IPS DF 19.7 (cell line): ENCODE results near the gene TSHZ2.

ENCODE experiments used
- DNase-seq: peaks from one replicate; pipeline ENCODE4 v3.0.0-alpha.2; 2013; ENCODE audit warnings: low read depth, low spot score

The TSHZ2 gene

GRCh38 chr20:53226826-53227225, 254.7 kb downstream of the TSHZ2 start:
- no peak for DNase-seq

DNA sequence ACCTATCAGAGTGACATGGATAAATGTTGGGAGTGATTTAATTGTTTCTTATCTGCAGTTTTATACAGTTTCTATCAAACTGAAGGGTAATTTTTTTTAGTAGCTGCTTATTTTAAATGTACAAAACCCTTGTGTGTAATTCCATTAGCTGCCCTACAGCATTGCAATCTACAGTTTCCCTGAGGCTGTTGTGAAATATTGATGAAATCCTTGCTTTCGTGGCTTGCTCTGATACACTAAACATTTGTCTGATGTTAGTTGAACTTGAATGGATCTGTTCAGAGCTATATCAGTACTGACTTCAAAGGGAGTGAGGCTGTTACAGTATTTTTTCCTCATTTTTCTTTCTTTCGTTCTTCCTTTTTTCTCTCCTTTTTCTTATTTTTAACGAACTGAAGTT, 255.4 kb downstream of the TSHZ2 start:
- no peak for DNase-seq

- DNase-seq = no peak
These were observed 258.9 kb downstream of the TSHZ2 start for GRCh38 chr20:53231061-53231460.

DNA sequence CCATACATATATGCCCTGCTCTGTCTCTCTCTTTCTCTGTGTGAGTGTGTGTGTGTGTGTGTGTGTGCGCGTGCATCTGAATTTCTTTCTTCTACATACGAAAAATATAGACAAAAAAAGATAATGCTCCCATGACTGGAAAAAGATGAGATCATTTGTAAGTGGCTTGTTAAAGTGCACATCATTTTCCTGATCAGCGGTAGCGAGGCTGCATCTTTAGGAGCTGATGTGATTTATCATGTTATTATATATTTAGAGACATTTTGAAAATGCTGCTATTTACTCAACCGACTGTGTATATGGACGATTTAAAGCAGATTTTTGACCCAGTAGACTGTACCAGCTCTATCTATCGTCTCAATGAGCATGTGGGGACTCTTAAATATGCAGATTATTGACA, 265.3 kb downstream of the TSHZ2 start:
- no peak for DNase-seq

GRCh38 chr20:53238121-53238660, 266.0 kb downstream of the TSHZ2 start:
- DNase-seq = no peak

GRCh38 chr20:53243152-53243551, 271.0 kb downstream of the TSHZ2 start:
- DNase-seq = no peak

GRCh38 chr20:53244711-53245110, 272.6 kb downstream of the TSHZ2 start:
- no peak for DNase-seq

- DNase-seq = no peak
These were observed 273.4 kb downstream of the TSHZ2 start for GRCh38 chr20:53245574-53245973.

DNA sequence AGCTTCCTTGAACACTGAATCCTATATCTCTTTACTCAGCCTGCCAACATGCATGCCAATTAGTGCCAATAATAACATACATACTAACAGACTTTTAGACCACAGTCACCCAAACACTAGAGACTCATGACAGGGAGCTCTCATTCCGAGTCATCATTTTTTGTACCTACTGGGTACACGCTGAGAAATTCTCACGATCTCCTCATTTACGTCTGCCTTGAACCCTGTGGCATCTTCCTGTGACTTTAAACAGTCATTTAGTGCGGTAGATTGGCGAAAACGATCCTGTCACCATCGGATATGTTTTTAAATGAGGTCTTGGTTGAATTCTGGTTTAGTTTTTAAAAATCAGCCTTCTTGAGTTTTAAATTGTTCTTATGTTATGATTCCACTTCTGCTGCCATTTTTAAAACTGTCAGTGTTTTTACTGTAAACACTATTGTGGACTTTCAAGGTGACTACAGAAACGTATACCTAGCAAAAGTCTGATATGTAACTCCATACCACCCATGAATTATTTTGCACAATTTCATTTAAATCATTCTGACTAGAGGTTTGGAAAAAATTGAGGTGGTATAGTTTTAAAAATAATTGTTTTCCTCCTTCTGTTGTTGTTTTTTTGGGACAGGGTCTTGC, 275.4 kb downstream of the TSHZ2 start:
- no peak for DNase-seq

DNA sequence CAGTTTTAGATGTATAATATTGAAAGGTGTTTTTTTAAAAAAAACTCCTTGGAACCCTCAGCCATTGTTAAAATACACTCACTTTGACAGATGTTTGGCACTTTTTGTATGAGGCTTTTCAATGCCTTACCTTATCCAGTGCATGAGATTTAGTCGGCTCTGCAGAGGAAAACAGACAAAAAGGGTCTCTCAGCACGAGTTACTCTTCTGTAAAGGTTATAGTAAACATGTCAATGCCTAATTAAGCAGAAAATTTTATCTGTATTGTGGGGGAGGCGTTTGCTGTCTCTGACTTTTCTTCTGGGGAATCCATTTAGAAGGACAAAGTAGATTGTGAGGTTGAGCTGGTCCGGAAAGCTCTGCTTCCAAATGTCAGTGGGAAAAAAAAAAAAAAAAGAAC, 278.3 kb downstream of the TSHZ2 start:
- no peak for DNase-seq

DNA sequence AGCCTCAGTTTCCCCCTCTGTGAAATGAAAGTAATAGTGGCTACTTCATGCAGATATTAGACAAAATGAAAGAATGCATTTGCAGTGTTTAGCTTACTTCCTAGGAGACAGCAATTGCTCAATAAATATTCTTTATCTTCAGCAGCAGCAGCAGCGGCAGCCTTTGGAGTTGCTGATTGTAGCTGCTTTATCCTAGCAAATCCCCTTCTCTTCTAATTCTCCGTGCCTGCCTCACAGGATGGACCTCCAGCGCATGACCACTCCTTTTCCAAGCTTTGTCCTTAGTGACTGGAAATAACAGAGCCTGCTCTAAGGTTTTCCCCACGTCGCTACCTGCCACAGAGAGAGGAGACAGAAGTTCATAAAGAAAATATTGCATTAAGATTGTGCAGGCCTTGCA, 279.8 kb downstream of the TSHZ2 start:
- DNase-seq = no peak

GRCh38 chr20:53253668-53254067, 281.5 kb downstream of the TSHZ2 start:
- DNase-seq = no peak

- DNase-seq = no peak
These were observed 283.0 kb downstream of the TSHZ2 start for GRCh38 chr20:53255102-53255710.

- DNase-seq = no peak
These were observed 286.6 kb downstream of the TSHZ2 start for GRCh38 chr20:53258741-53259140.

DNA sequence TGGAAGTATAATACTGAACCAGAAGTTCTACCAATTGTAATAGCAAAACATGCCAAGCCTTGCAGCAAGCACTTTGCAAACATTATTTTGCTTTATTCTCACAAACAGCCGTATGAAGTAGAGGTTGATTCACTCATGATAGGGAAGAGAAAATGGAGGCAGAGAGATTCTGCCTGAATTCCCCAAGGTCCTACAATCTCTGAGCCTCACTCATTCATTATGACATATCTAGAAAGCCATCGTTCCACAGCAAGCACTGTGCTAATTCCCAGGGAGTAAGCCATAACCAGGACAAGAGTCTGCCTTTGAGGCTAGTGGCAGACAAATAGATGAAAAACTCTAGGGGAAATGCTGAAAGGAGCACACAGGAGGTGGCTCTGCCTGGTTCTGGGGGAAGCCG, 288.0 kb downstream of the TSHZ2 start:
- no peak for DNase-seq

- DNase-seq = no peak
These were observed 288.4 kb downstream of the TSHZ2 start for GRCh38 chr20:53260591-53260990.

- no peak for DNase-seq
These were observed 290.2 kb downstream of the TSHZ2 start for GRCh38 chr20:53262365-53262764.

- DNase-seq = no peak
These were observed 291.6 kb downstream of the TSHZ2 start for GRCh38 chr20:53263554-53264438.

DNA sequence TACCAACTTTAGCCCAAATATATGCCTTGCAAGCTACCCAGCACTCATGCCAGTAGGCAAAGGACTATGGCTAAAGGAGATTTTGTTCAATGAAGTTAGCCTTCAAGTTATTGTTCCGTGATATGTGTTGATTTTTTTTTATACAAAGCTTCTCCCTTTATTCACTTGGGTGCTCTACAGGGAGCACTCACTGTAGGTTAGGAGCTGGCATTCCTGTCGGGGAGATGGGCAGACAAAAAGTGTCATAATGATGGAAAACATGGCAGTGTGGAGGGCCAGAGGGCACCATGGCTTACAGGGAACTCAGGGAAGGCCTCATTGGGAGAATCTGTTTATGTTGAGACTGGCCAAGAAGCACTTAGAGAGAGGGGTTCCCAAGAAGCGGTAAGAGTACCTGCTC, 292.4 kb downstream of the TSHZ2 start:
- DNase-seq = no peak

DNA sequence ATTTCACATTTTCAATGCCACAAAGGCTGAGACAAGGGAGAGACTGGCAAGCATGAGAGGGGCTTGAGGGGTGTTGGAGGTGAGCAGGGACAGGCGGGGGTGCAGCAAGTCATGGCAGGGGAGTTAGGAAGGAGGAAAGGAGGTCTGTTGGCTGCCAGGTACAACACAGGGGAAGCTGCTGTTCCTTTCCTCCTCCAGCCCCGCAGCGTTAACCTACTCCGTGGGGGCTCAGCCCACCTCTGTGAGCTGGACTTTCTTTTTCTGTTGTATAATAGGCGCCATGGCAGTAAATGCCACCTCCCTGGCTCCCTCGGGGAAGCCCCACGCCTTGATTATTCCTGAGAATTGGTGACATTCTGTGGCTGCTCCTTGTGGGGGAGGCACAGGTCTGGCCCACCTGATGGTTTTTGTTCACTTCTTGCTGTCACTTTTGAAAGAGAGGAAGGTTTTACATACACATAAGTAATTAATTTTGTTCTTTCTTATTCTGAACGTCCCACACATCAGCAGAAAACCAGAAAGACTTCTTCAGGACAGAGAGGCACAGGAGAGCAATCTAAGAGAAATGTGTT, 293.2 kb downstream of the TSHZ2 start:
- no peak for DNase-seq

DNA sequence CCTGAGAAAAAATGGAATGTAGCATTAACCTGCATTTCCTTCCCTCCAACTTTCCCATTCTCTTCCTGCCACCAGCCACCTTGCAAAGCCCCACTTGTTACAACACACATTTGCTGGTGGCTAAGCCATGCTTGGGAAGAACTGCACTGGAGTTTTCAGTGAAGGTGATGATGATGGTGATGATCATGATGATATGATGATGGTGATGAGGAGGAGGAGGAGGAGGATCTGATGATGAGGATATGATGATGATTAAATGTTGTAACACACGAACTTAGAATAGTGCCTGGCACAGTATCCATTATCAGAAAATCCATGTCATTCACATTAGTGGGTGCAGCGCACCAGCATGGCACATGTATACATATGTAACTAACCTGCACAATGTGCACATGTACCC, 297.2 kb downstream of the TSHZ2 start:
- no peak for DNase-seq

GRCh38 chr20:53270792-53271375, 298.7 kb downstream of the TSHZ2 start:
- no peak for DNase-seq
